Left renal cortex interstitium (tissue), 4 donors: ENCODE data around the gene ZNF814. TPM values are rescaled to one million over a fixed set of nuclear protein-coding genes. Genes with fewer than 3 reads are reported as not detected.

Experiments
- polyA plus RNA-seq, 4 donors: library from polyadenylated mRNA; unstranded; fragments of 120-200 nt; gene quantifications; one replicate each; pipeline ENCODE4 v1.2.1, GENCODE V29; 2013; ENCODE audit not compliant: insufficient read length in 4 of 4

ZNF814 gene
- polyA plus RNA-seq, 4 donors, result 42.5 to 90.4 (median 65.0) TPM

Other genes starting within 250 kb of the ZNF814 start
- under 1 TPM in 3 of 4 donors, not detected in 1; 0.09 to 0.16 (median 0.11) TPM for gene ZSCAN4, start 220.1 kb downstream of the ZNF814 start, polyA plus RNA-seq
- gene ZNF551, start 207.1 kb downstream of the ZNF814 start, polyA plus RNA-seq, result 10 to 100 TPM; 11.6 to 20.3 (median 14.3) TPM
- 10 to 100 TPM; 23.6 to 39.8 (median 30.6) TPM for gene ZNF154, start 179.8 kb downstream of the ZNF814 start, polyA plus RNA-seq
- 10 to 100 TPM; 16.0 to 23.7 (median 19.4) TPM for gene ZNF671, start 161.4 kb downstream of the ZNF814 start, polyA plus RNA-seq
- gene ZNF776, start 142.2 kb downstream of the ZNF814 start, polyA plus RNA-seq, result 10 to 100 TPM; 32.6 to 44.3 (median 41.2) TPM
- gene ZNF586, start 119.4 kb downstream of the ZNF814 start, polyA plus RNA-seq, result 10 to 100 TPM; 15.8 to 35.0 (median 24.2) TPM
- gene ZNF552, start 74.1 kb downstream of the ZNF814 start, polyA plus RNA-seq, result 10 to 100 TPM; 13.8 to 28.8 (median 21.4) TPM
- 10 to 100 TPM; 11.4 to 20.5 (median 14.5) TPM for gene ZNF587B, start 58.7 kb downstream of the ZNF814 start, polyA plus RNA-seq
- 10 to 100 TPM; 16.6 to 47.1 (median 30.6) TPM for gene ZNF587, start 39.2 kb downstream of the ZNF814 start, polyA plus RNA-seq
- 10 to 100 TPM; 20.7 to 42.8 (median 28.0) TPM for gene ZNF417, start 27.6 kb upstream of the ZNF814 start, polyA plus RNA-seq
- 10 to 100 TPM; 19.6 to 41.4 (median 25.0) TPM for gene ZNF418, start 46.4 kb upstream of the ZNF814 start, polyA plus RNA-seq
- gene ZNF256, start 58.7 kb upstream of the ZNF814 start, polyA plus RNA-seq, result 10 to 100 TPM in 2 of 4 donors, 1 to 10 TPM in 2; 7.4 to 10.9 (median 9.4) TPM
- 1 to 10 TPM; 1.7 to 5.7 (median 2.7) TPM for gene C19orf18, start 85.5 kb upstream of the ZNF814 start, polyA plus RNA-seq
- 10 to 100 TPM; 27.2 to 36.5 (median 30.6) TPM for gene ZNF606, start 113.8 kb upstream of the ZNF814 start, polyA plus RNA-seq
- 1 to 10 TPM; 2.5 to 7.9 (median 5.8) TPM for gene ZSCAN1, start 145.0 kb upstream of the ZNF814 start, polyA plus RNA-seq
- gene ZNF135, start 170.2 kb upstream of the ZNF814 start, polyA plus RNA-seq, result 10 to 100 TPM; 19.2 to 31.1 (median 26.1) TPM
- gene ZSCAN18, start 209.2 kb upstream of the ZNF814 start, polyA plus RNA-seq, result 100 to 1,000 TPM in 3 of 4 donors, 10 to 100 TPM in 1; 69.8 to 120 (median 111) TPM